HG03280 (cell line): ENCODE data around the gene PKDCC.
A peak's percentile ranks its signal among the peaks of the same experiment; 100 is the strongest.

Source experiments
- ATAC-seq: cut with Tn5 transposase; IDR thresholded peaks from one replicate; pipeline ENCODE4 v1.9.1; 2021; ENCODE audit warnings: mild to moderate bottlenecking, moderate library complexity; ENCODE audit not compliant: unreplicated experiment

PKDCC gene

GRCh38 chr2:42086500-42086953, 38.7 kb downstream of the PKDCC start:
- ATAC-seq = no peak

DNA sequence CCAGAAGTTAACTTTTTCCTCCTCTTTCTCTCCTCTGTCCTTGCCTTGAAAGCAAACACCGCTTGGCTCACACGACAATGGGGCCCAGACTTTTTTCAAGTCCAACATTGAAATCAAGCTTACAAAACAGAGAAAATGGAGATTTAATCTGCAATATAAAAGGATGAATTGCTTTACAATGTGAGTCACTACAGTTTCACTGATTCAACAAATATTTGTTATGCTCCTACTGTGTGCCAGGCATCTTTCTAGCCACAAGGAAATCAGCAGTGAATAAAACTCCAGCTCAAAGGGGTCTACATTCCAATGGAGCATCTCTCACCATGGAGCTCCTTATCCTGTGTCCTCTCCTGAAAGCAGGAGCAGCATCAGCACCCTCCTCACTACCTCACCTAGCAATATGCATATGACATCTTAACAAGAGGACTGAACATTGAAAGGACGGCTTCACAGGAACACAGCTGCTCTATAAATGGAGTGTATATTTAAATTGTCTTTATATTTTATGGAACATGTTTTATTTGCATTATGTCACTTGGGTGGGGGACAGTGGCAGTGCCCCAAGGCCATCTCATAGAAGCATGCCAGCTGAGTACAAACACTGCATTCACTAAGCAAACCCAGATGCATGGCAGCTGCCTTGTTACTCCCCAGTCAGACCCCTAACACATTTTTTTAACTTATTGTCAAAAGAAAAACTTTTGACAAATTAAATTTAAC, 39.5 kb downstream of the PKDCC start:
- no peak for ATAC-seq

DNA sequence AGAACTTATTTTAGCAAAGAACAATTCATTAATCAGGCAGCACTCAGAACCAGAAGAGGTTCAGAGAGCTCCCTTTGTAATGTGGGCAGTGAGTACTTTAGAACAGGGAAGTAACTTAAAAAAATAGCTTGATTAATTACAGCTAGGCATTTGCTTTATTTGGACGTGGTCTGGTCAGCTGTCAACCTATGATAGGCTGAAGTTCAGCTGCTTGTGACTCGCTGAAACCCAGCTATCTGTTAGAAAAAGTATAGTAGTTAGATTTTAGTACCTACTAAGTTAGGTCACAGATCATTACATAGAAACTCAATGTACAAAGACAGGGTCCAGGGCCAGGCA, 40.0 kb downstream of the PKDCC start:
- ATAC-seq = no peak

DNA sequence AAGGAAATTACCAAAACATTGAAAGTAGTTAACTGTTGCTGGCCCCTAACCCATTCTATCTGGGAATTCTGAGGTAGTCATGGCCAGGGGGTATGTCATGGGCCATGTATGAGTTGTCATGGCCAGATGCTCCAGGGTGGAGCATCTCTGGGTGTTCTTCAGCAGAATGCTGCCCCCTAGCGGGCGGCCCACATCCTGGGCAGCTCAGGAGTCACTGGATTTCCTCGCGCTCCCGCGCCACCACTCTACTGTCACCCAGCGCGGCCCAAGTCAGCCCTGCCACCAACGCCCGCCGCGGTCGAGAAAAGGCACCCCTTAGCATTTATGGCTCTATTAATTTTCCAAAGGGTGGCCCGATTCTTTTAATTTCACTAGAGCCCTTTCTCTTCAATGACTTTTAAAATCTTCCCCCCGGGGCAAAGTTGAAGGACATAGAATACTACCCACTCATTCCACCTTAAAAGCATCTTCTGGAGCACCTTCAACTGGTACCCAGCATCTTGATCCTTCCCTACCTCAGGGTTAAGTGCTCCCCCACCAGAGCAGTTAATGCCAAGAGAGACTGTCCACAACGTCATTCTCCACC, 41.6 kb downstream of the PKDCC start:
- peak; percentile 93 for ATAC-seq

GRCh38 chr2:42090216-42090615, 42.4 kb downstream of the PKDCC start:
- no peak for ATAC-seq

DNA sequence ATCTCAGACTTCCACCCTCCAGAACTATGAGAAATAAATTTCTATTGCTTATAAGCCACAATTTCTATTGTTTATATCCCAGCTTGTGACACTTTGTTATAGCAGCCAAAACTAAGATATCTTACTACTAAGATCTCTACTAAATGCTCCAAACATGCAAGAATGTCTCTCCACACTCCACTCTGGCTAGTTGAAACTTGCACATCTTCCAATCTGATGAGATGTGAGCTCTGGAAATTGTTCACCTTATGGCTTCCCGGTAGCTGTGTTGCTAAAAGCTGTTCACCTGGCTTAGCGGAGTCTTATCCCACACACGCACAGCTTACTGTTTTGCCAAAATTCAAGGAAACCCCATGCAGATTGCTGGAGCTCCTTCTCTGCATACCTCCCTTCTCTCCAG, 43.9 kb downstream of the PKDCC start:
- ATAC-seq = no peak

DNA sequence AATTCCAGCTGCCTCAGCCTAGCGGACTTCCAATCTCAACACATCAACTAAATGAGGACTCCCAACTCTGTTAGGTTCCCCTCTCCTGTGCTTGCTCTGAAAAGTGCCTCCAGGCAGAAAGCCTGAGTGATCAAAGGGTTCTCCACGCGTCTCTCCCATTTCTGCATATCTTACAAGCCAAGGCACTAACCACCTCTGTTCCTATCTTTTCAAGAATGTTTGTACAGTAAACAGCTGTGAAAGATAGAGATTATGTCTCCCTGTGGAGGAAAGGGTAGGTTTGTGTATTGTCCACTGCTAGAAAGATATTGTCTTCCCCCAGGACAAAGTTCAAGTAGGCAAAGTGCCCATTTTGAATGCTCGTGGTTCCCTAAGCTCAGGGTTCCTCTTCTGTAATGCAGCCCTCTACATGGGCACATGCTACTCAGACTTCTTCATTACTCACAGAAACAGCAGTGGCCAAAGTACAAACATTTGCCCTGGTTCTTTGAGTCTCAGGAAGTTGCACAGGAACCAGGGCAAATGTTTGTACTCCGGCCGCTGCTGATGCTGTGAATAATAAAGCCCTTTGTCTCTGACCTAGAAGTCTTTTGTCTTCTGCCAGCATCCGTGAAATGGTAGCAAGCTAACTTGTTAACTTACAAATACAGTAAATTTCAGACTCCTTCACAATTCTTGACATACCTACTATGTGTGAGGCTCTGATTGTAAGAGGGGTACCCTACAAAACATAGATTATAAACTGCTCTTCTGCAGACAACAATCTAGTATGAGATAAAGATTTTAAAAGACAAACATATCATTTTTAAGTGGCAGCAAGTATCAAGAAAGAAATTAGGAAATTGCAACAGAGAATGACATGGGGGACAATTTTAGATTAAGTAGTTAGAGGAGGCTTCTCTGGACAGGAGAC, 44.5 kb downstream of the PKDCC start:
- no peak for ATAC-seq

DNA sequence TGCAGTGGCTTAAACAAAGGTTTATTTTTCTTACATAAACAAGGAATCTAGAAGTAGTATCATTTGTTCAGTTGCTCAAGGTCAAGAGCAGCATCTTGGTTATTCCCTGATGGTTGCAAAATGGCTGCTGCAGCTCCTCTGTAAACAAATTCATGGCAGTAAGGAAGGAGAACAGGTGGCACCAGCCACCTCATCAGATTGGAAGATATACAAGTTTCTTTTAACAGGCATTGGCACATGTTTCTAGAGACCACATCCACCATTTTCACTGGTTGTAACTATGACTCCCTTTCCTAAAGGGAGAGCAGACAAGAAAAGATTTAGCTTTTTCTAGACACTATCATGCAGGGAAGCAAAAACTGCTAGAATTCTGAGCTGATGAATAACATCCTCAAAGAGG, 46.3 kb downstream of the PKDCC start:
- ATAC-seq = no peak

DNA sequence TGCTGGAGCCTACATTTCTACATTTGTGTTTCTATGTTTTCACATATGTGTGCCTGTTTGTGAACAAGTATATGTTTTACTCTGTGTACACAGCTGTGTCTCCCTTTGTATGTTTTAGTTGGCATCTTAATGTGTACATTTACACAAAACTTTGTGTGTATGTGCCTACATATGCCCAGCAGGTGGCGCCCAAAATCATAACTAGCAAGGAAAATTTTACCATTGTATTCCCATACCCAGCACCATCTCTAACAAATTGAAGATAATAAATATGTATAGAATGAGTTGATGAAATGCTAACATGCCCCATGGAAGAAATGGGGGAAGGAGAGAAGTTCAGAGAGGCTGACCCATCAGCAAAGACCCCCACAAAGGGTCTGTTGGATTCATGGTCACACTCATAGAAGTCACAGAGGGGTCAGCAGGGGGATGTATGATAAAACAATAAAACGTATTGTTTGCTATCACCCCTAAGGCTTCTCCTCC, 48.1 kb downstream of the PKDCC start:
- no peak for ATAC-seq

- ATAC-seq = peak; percentile 42
These were observed 49.2 kb downstream of the PKDCC start for GRCh38 chr2:42096869-42097591.

- ATAC-seq = no peak
These were observed 51.0 kb downstream of the PKDCC start for GRCh38 chr2:42098571-42099437.

- ATAC-seq = no peak
These were observed 51.8 kb downstream of the PKDCC start for GRCh38 chr2:42099438-42100173.

GRCh38 chr2:42100683-42101205, 52.9 kb downstream of the PKDCC start:
- no peak for ATAC-seq

DNA sequence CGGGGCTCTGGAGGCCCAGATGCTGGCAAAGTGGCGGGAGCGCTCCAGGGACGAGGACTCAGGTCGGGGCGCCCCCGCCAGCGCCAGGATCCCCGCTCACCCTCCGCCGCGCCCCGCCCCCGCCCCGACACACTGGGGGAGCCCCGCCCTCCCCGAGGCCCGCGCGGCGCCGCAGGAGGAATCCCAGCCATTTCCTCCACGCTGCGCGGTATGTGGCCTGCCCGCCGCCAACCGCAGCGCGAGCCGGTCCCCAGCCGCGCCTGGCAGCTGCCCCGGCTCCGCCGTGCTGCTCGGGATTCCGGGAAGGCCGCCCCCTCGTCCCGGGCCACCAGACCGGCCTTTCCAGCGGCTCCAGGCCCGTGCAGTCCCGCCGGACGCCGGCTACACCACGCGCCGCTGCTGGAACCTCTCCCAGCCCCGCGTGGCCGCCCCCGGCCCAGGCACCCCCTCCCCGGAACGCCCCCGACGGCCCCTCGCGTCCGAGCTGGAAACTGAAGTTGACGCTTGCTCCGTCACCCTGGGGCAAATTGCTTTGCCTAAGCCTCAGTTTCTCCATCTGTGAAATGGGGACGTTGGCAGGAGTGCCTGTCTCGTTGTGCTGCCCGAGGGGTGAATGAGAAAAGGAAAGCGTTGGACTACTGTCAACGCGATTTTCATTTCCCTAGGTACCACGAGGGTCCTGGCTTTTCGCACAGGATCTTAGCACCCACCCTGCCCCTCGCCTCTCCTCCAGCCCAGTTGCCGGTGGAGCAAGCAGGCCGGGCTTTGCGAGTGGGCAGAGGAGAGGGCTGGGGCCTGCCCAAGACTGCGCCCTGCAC, 53.6 kb downstream of the PKDCC start:
- ATAC-seq = no peak

DNA sequence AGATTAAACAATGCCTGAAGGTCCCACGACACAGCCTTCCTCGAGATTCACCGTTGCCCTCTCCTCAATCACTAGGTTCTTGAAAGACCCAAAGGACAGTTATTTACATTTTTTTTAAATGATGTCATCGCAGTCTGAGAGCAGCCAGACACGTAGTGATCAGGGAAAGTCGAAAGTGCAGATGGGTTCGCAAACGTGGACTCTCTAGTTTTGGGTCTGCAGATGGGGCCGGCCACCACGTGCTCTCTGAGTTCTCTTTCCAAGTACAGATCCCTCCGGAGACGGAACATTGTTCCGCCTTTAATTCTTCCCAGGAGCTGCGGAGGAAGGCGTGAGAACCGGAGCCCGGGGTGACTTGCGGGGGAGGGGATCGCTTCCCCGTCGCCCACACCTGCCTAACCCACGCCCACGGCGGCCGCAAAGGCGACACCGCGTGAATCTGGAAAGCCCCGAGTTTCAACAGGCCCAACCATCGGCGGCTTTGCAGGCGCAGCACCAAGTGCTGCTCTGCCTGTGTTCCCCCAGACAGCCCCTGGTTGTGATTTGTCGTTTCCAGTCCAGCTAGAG, 54.3 kb downstream of the PKDCC start:
- ATAC-seq = peak; percentile 62

GRCh38 chr2:42102591-42103450, 55.0 kb downstream of the PKDCC start:
- peak; percentile 4 for ATAC-seq

DNA sequence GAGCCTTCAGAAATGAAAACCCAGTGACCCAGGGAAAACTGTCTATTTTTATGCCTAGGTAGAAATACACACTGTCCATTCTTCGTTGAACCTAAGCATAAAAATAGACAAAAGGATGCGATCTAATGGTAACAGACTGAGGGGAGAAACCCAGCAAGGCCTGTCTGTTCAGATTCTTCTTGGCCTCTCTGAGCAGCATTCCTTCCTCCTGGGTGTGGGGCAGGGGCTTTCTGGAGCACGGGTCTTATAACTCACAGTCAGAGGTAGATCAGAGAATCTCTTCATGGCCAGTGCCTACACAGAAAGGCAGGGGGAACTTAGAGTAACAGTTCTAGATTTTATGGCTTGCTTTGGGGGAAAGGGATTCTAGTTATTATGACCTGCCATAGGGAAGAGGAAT, 56.0 kb downstream of the PKDCC start:
- no peak for ATAC-seq
